DMS153 treated with DMSO at 0.1 percent for 48 hours (cell line): Measurements from ENCODE around the gene USB1.
"Not testable (repeated sequence)": the region's sequence is repeated elsewhere in the genome, so short reads cannot be mapped to it uniquely, and the experiment has no call there.

ENCODE experiments used
- DNase-seq: peaks from one replicate; lab custom pipeline; 2025; ENCODE audit not compliant: unreplicated experiment; lab: John Stamatoyannopoulos, UW

The USB1 gene

GRCh38 chr16:57969451-57970123 lies 31.6 kb upstream of the USB1 start:
- DNase-seq, result no peak

- DNase-seq, result no peak
These were observed 30.9 kb upstream of the USB1 start for GRCh38 chr16:57970319-57970718.

GRCh38 chr16:57970970-57971369 lies 30.2 kb upstream of the USB1 start, which contains the start of gene CNGB1:
Gene CNGB1, minus strand, starts transcription at chr16:57971128. Its CDS starts 3,842 bp downstream, at chr16:57967286.
- no peak for DNase-seq

GRCh38 chr16:57971848-57972247 lies 29.4 kb upstream of the USB1 start:
- no peak for DNase-seq

GRCh38 chr16:57972306-57972705 lies 28.9 kb upstream of the USB1 start:
- DNase-seq, result no peak

GRCh38 chr16:57976331-57976796 lies 24.8 kb upstream of the USB1 start:
- no peak for DNase-seq

- DNase-seq, result no peak
These were observed 23.7 kb upstream of the USB1 start for GRCh38 chr16:57977418-57978069.

GRCh38 chr16:57978070-57978465 lies 23.1 kb upstream of the USB1 start:
- DNase-seq, result not testable (repeated sequence)

GRCh38 chr16:57979006-57979585 lies 22.1 kb upstream of the USB1 start:
- no peak for DNase-seq

- no peak for DNase-seq
These were observed 19.6 kb upstream of the USB1 start for GRCh38 chr16:57981636-57982035.

- DNase-seq, result no peak
These were observed 18.8 kb upstream of the USB1 start for GRCh38 chr16:57982385-57982784.

GRCh38 chr16:57984443-57985203 lies 16.6 kb upstream of the USB1 start:
- no peak for DNase-seq

- DNase-seq, result no peak
These were observed 15.7 kb upstream of the USB1 start for GRCh38 chr16:57985204-57986181.

GRCh38 chr16:57986196-57986595 lies 15.0 kb upstream of the USB1 start:
- DNase-seq, result no peak

GRCh38 chr16:57987441-57988177 lies 13.6 kb upstream of the USB1 start:
- no peak for DNase-seq

GRCh38 chr16:57988929-57989328 lies 12.3 kb upstream of the USB1 start:
- peak; percentile 15 for DNase-seq

GRCh38 chr16:57991551-57992059 lies 9.6 kb upstream of the USB1 start:
- no peak for DNase-seq

GRCh38 chr16:57992084-57992483 lies 9.1 kb upstream of the USB1 start:
- DNase-seq, result no peak

GRCh38 chr16:57993438-57993837 lies 7.8 kb upstream of the USB1 start:
- no peak for DNase-seq
